ENCODE measurements around the gene SKAP2.

Gene SKAP2

GRCh38 chr7:26630361-26630760 is 234.0 kb downstream of the SKAP2 start:
- TF ChIP-seq NFIC (IDR thresholded peaks at IDR 0.05) (no peak), RAD21 (IDR thresholded peaks at IDR 0.05; ENCODE audit: low read depth) (no peak), ZBTB7A (IDR thresholded peaks at IDR 0.05; ENCODE audit: low read depth) (no peak), EGR1 (IDR thresholded peaks at IDR 0.05) (no peak), TAF1 (IDR thresholded peaks at IDR 0.05; ENCODE audit: low read depth) (no peak), MAX (IDR thresholded peaks at IDR 0.05) (no peak), REST (IDR thresholded peaks at IDR 0.05; ENCODE audit: low read depth) (no peak), TEAD4 (IDR thresholded peaks at IDR 0.05) (no peak), CEBPB (IDR thresholded peaks at IDR 0.05) (no peak), USF1 (IDR thresholded peaks at IDR 0.05) (no peak)

GRCh38 chr7:26629696-26630095 is 234.7 kb downstream of the SKAP2 start:
- TF ChIP-seq CREB1 (IDR thresholded peaks at IDR 0.05; ENCODE audit: low read depth) (no peak), TEAD4 (IDR thresholded peaks at IDR 0.05) (no peak), TCF12 (IDR thresholded peaks at IDR 0.05; ENCODE audit: low read depth) (no peak), REST (IDR thresholded peaks at IDR 0.05; ENCODE audit: low read depth) (no peak), EP300 (IDR thresholded peaks at IDR 0.05; ENCODE audit: borderline replicate concordance) (no peak), YY1 (IDR thresholded peaks at IDR 0.05; ENCODE audit: low read depth) (no peak), EGR1 (IDR thresholded peaks at IDR 0.05) (no peak), NFIC (IDR thresholded peaks at IDR 0.05) (no peak), USF1 (IDR thresholded peaks at IDR 0.05) (no peak), FOXM1 (IDR thresholded peaks at IDR 0.05; ENCODE audit: borderline replicate concordance, low read depth) (no peak), CEBPB (IDR thresholded peaks at IDR 0.05) (no peak)

GRCh38 chr7:26627891-26628341 is 236.5 kb downstream of the SKAP2 start:
- TF ChIP-seq TEAD4 (IDR thresholded peaks at IDR 0.05) = no peak

- TF ChIP-seq NFIC (IDR thresholded peaks at IDR 0.05) = no peak
- TF ChIP-seq CREB1 (IDR thresholded peaks at IDR 0.05; ENCODE audit: low read depth) = no peak
- TF ChIP-seq TAF1 (IDR thresholded peaks at IDR 0.05; ENCODE audit: low read depth) = no peak
- TF ChIP-seq ZBTB7A (IDR thresholded peaks at IDR 0.05; ENCODE audit: low read depth) = no peak
- TF ChIP-seq TEAD4 (IDR thresholded peaks at IDR 0.05) = no peak
- TF ChIP-seq FOXM1 (IDR thresholded peaks at IDR 0.05; ENCODE audit: borderline replicate concordance, low read depth) = no peak
- TF ChIP-seq CEBPB (IDR thresholded peaks at IDR 0.05) = no peak
Measured at GRCh38 chr7:26627221-26627620, 237.2 kb downstream of the SKAP2 start.

- TF ChIP-seq NFIC (IDR thresholded peaks at IDR 0.05) = no peak
- TF ChIP-seq ZBTB7A (IDR thresholded peaks at IDR 0.05; ENCODE audit: low read depth) = no peak
- no peak for TF ChIP-seq MAX (IDR thresholded peaks at IDR 0.05)
- TF ChIP-seq RAD21 (IDR thresholded peaks at IDR 0.05; ENCODE audit: low read depth) = no peak
- no peak for TF ChIP-seq CEBPB (IDR thresholded peaks at IDR 0.05)
- no peak for TF ChIP-seq FOXM1 (IDR thresholded peaks at IDR 0.05; ENCODE audit: borderline replicate concordance, low read depth)
- no peak for TF ChIP-seq REST (IDR thresholded peaks at IDR 0.05; ENCODE audit: low read depth)
- no peak for TF ChIP-seq EP300 (IDR thresholded peaks at IDR 0.05; ENCODE audit: borderline replicate concordance)
- TF ChIP-seq USF1 (IDR thresholded peaks at IDR 0.05) = no peak
Measured at GRCh38 chr7:26626687-26627086, 237.7 kb downstream of the SKAP2 start.
